HEK293 (cell line): ENCODE data around the gene OMD.
A peak's percentile ranks its signal among the peaks of the same experiment; 100 is the strongest.

Experiments
- CTCF ChIA-PET: fragments of 350-600 bp; formaldehyde crosslinking; extraction: SDS; loops from one replicate; lab custom pipeline; 2021; ENCODE audit warnings: antibody characterized with exemption; lab: Yijun Ruan, JAX
- POLR2A ChIA-PET: fragments of 300-600 bp; formaldehyde crosslinking; extraction: SDS; loops from one replicate; lab custom pipeline; 2020; ENCODE audit warnings: antibody characterized with exemption, inconsistent platforms; lab: Yijun Ruan, JAX
- H3K27ac ChIP-seq: fragments of 200-500 bp; sonication (Bioruptor generic); 2 replicates; pipeline ENCODE4 v1.5.1; 2014; ENCODE audit warnings: low read depth, low read length, control low read depth, inconsistent platforms; ENCODE audit errors: extremely low read depth
- H3K36me3 ChIP-seq, 2 experiments: fragments of 200-500 bp in 1 of 2; sonication (Bioruptor generic) in 1 of 2; 1 replicate in 1 of 2; 2 replicates in 1 of 2; pipeline ENCODE4 v1.5.1; 2014 to 2017; ENCODE audit warnings: inconsistent platforms in 2 of 2, low read length in 2 of 2; ENCODE audit not compliant: control insufficient read depth in 2 of 2, insufficient read depth in 1 of 2
- H3K4me1 ChIP-seq: fragments of 200-500 bp; sonication (Bioruptor generic); 2 replicates; pipeline ENCODE4 v1.5.1; 2014; ENCODE audit warnings: mild to moderate bottlenecking, low read length, inconsistent platforms; ENCODE audit not compliant: control insufficient read depth, insufficient read depth
- H3K4me3 ChIP-seq: 2 replicates; pipeline ENCODE4 v1.5.1; 2011; ENCODE audit warnings: low read depth, mild to moderate bottlenecking, control low read depth, low read length, moderate library complexity
- H3K9me3 ChIP-seq: fragments of 200-500 bp; sonication (Bioruptor generic); 2 replicates; pipeline ENCODE4 v1.5.1; 2014; ENCODE audit warnings: low read depth, low read length, inconsistent platforms; ENCODE audit not compliant: control insufficient read depth, insufficient read depth
- CTCF ChIP-seq: fragments of 450-650 bp; formaldehyde crosslinking; IDR thresholded peaks from 2 replicates; pipeline ENCODE4 v1.5.1; 2016; ENCODE audit warnings: missing biosample characterization, missing genetic modification characterization
- EGR2 ChIP-seq: fragments of 450-650 bp; formaldehyde crosslinking; IDR thresholded peaks from 2 replicates; pipeline ENCODE4 v1.5.1; 2016; ENCODE audit warnings: low read depth, missing biosample characterization, missing genetic modification characterization
- ELK4 ChIP-seq: IDR thresholded peaks from 2 replicates; pipeline ENCODE4 v1.6.1; 2011; ENCODE audit warnings: mild to moderate bottlenecking, low read depth, low read length, borderline replicate concordance
- GLI2 ChIP-seq: fragments of 450-650 bp; formaldehyde crosslinking; IDR thresholded peaks from 2 replicates; pipeline ENCODE4; 2017; ENCODE audit warnings: missing biosample characterization, missing genetic modification characterization, low read depth, borderline replicate concordance
- PATZ1 ChIP-seq: fragments of 450-650 bp; formaldehyde crosslinking; IDR thresholded peaks from 2 replicates; pipeline ENCODE4 v1.5.1; 2016; ENCODE audit warnings: missing biosample characterization, missing genetic modification characterization
- SCRT2 ChIP-seq: fragments of 450-650 bp; formaldehyde crosslinking; IDR thresholded peaks from 2 replicates; pipeline ENCODE4 v1.5.1; 2016; ENCODE audit warnings: missing biosample characterization, missing genetic modification characterization
- TCF7L2 ChIP-seq: IDR thresholded peaks from 2 replicates; pipeline ENCODE4 v1.6.1; 2011; ENCODE audit warnings: low read depth, mild to moderate bottlenecking, inconsistent platforms, low read length, moderate library complexity, borderline replicate concordance
- YY2 ChIP-seq: fragments of 450-650 bp; formaldehyde crosslinking; IDR thresholded peaks from 2 replicates; pipeline ENCODE4 v1.5.1; 2016; ENCODE audit warnings: missing biosample characterization, missing genetic modification characterization
- ZBTB21 ChIP-seq: fragments of 450-650 bp; formaldehyde crosslinking; IDR thresholded peaks from 2 replicates; pipeline ENCODE4 v1.5.1; 2017; ENCODE audit warnings: missing biosample characterization, missing genetic modification characterization
- ZBTB26 ChIP-seq: fragments of 450-650 bp; formaldehyde crosslinking; optimal IDR thresholded peaks from 2 replicates; pipeline ENCODE3; 2016; ENCODE audit warnings: missing biosample characterization, mild to moderate bottlenecking, missing genetic modification characterization
- ZNF133 ChIP-seq: fragments of 450-650 bp; formaldehyde crosslinking; IDR thresholded peaks from 2 replicates; pipeline ENCODE4 v1.5.1; 2016; ENCODE audit warnings: missing biosample characterization, missing genetic modification characterization
- ZNF239 ChIP-seq: fragments of 450-650 bp; formaldehyde crosslinking; IDR thresholded peaks from 2 replicates; pipeline ENCODE4 v1.5.1; 2016; ENCODE audit warnings: missing biosample characterization, missing genetic modification characterization
- ZNF274 ChIP-seq, 2 experiments: fragments of 200-500 bp in 1 of 2; fragments of 450-650 bp in 1 of 2; sonication (Bioruptor generic) in 1 of 2; formaldehyde crosslinking in 1 of 2; IDR thresholded peaks; 2 replicates each; pipeline versions ENCODE4 v1.5.1 to v1.6.1; 2014 to 2016; ENCODE audit warnings: borderline replicate concordance in 1 of 2, inconsistent platforms in 1 of 2, low read length in 1 of 2, missing biosample characterization in 1 of 2, missing genetic modification characterization in 1 of 2
- ZNF473 ChIP-seq: fragments of 450-650 bp; formaldehyde crosslinking; IDR thresholded peaks from 2 replicates; pipeline ENCODE4 v1.5.1; 2017; ENCODE audit warnings: missing biosample characterization, missing genetic modification characterization
- ZNF529 ChIP-seq: fragments of 450-650 bp; formaldehyde crosslinking; IDR thresholded peaks from 2 replicates; pipeline ENCODE4 v1.5.1; 2017; ENCODE audit warnings: missing genetic modification characterization, missing biosample characterization; ENCODE audit not compliant: insufficient replicate concordance
- ZNF626 ChIP-seq: fragments of 450-650 bp; sonication (Bioruptor Pico); formaldehyde crosslinking; IDR thresholded peaks from 2 replicates; pipeline ENCODE4 v1.5.1; 2018; ENCODE audit warnings: missing biosample characterization, missing genetic modification characterization, inconsistent platforms

OMD gene

GRCh38 chr9:92381775-92382174 lies 42.5 kb downstream of the OMD start:
- ChIA-PET CTCF (no interaction called here), POLR2A (no interaction called here)
- Histone ChIP-seq H3K4me1 (peaks cover 7% of the 10 kb centered on the region), H3K9me3 (no peaks in the 10 kb centered on the region), H3K4me3 (no peak overlapping the region), H3K36me3 (no peaks in the 10 kb centered on the region), H3K27ac (no peak overlapping the region)
- TF ChIP-seq SCRT2: no peak
- TF ChIP-seq ZNF274 (IDR thresholded peaks at IDR 0.05; ENCODE audit: low read length): no peak
- no peak for TF ChIP-seq ZNF274 (tag by site-specific recombination; IDR thresholded peaks at IDR 0.05; ENCODE audit: borderline replicate concordance)
- TF ChIP-seq ELK4: no peak
- no peak for TF ChIP-seq TCF7L2
- TF ChIP-seq PATZ1 (tag by site-specific recombination): no peak
- no peak for TF ChIP-seq GLI2 (tag by site-specific recombination)
- TF ChIP-seq ZNF529 (tag by site-specific recombination): no peak
- TF ChIP-seq YY2 (tag by site-specific recombination): no peak
- no peak for TF ChIP-seq ZNF473 (tag by site-specific recombination)
- TF ChIP-seq EGR2 (tag by site-specific recombination): no peak
- TF ChIP-seq ZBTB21 (tag by site-specific recombination): no peak
- no peak for TF ChIP-seq ZNF239 (tag by site-specific recombination)

GRCh38 chr9:92380603-92381002 lies 43.7 kb downstream of the OMD start:
- CTCF ChIA-PET: interaction anchor here (1.0 kb wide), 1 partner anchor 38 kb away, joined by 4 read pairs; no protein-coding TSS in a partner anchor
- 0 out of 2 replicates have a peak, but pooled peaks have one; percentile 16 for TF ChIP-seq ZNF133 (tag by site-specific recombination)
- TF ChIP-seq ZNF626 (tag by site-specific recombination): no peak
- TF ChIP-seq CTCF (tag by site-specific recombination): no peak
- no peak for TF ChIP-seq ZBTB26
- TF ChIP-seq, all 188 proteins: peak for 1
- Histone ChIP-seq H3K4me3 (no peak overlapping the region), H3K36me3 (no peaks in the 10 kb centered on the region), H3K4me1 (peaks cover 5% of the 10 kb centered on the region), H3K27ac (no peak overlapping the region), H3K9me3 (no peaks in the 10 kb centered on the region)
- POLR2A ChIA-PET: no interaction called here
